Psoas muscle (tissue), 8 donors: ENCODE measurements around the gene TOP1. TPM values are rescaled to one million over a fixed set of nuclear protein-coding genes. Genes with fewer than 3 reads are reported as not detected.

ENCODE experiments used
- ATAC-seq, 4 donors: fragments of 200-7000 bp; cut with Tn5 transposase; one replicate each; pipeline ENCODE4 v1.9.1; 2020; ENCODE audit warnings: moderate library complexity in 3 of 4, mild to moderate bottlenecking in 2 of 4
- DNase-seq, 2 donors: peaks; one replicate each; pipeline ENCODE4 v3.0.0-alpha.2; 2020
- H3K27ac ChIP-seq: fragments of 200-600 bp; one replicate; pipeline ENCODE4 v1.8.0; 2022
- H3K27me3 ChIP-seq, 3 donors: fragments of 200-600 bp in 1 of 3; one replicate each; pipeline versions ENCODE4 v1.6.1 to v1.8.0; 2013 to 2022; ENCODE audit warnings: low read length in 2 of 3, mild to moderate bottlenecking in 2 of 3, moderate library complexity in 1 of 3; ENCODE audit not compliant: insufficient read depth in 3 of 3
- H3K36me3 ChIP-seq, 2 donors: fragments of 200-600 bp in 1 of 2; one replicate each; pipeline versions ENCODE4 v1.6.1 to v1.8.0; 2013 to 2022; ENCODE audit warnings: low read depth in 1 of 2, mild to moderate bottlenecking in 1 of 2, moderate library complexity in 1 of 2; ENCODE audit not compliant: insufficient read depth in 1 of 2
- H3K4me1 ChIP-seq: fragments of 200-600 bp; one replicate; pipeline ENCODE4 v1.8.0; 2022
- H3K4me3 ChIP-seq: fragments of 200-600 bp; one replicate; pipeline ENCODE4 v1.8.0; 2022; ENCODE audit warnings: mild to moderate bottlenecking
- H3K9me3 ChIP-seq: fragments of 200-600 bp; one replicate; pipeline ENCODE4 v1.8.0; 2022
- WGBS, 3 donors: extraction: QIAGEN DNeasy Blood & Tissue Kit; methylation state at CpG; one replicate each; pipeline versions ENCODE4 v1.1.6 to v1.1.7; 2013; 5-methylcytosine and 5-hydroxymethylcytosine counted together
- intact Hi-C, 2 donors: fragments of 100-400 bp; cut with DNase I; formaldehyde crosslinking; loops; one replicate each; pipeline versions ENCODE4 v1.11.0 to v1.14.2; 2022
- polyA plus RNA-seq, 3 donors: library from polyadenylated mRNA; stranded (reverse); fragments of 200-250 nt; gene quantifications; one replicate each; pipeline ENCODE4 v1.2.3, GENCODE V29; 2013
- total RNA-seq, 4 donors: library from RNA; stranded (reverse); fragmentation: NEBNext Ultra II Directional in 2 of 4; extraction: Animal tissue kit (Norgen Biotek cat#: 25700) in 2 of 4; gene quantifications; one replicate each; pipeline versions ENCODE4 v1.2.1 to v1.2.4, GENCODE V29; 2021 to 2023
- TF ChIP-seq, protein P1 (sequence below): fragments of 200-600 bp; IDR thresholded peaks from one replicate; pipeline ENCODE4 v1.8.0; 2022; ENCODE audit warnings: antibody characterized with exemption
- donor health status: healthy with polysubstance abuse.
- donor health status: DM: no; HTN: no; CAD: no; lungs with moderate emphysema.
- donor health status: Bipolar disorder and iron deficiency.
- donor health status: healthy.
- donor health status: DM: yes; HTN: yes; CAD: no.
- donor health status: DM: no; HTN: no; CAD: no.
- donor health status: DM: no; HTN: no; CAD: no.
- donor health status: DM: yes; HTN: yes; CAD: no.

Gene TOP1
- total and polyA plus RNA-seq, 7 donors = 10.6 to 30.7 (median 22.2) TPM

DNA sequence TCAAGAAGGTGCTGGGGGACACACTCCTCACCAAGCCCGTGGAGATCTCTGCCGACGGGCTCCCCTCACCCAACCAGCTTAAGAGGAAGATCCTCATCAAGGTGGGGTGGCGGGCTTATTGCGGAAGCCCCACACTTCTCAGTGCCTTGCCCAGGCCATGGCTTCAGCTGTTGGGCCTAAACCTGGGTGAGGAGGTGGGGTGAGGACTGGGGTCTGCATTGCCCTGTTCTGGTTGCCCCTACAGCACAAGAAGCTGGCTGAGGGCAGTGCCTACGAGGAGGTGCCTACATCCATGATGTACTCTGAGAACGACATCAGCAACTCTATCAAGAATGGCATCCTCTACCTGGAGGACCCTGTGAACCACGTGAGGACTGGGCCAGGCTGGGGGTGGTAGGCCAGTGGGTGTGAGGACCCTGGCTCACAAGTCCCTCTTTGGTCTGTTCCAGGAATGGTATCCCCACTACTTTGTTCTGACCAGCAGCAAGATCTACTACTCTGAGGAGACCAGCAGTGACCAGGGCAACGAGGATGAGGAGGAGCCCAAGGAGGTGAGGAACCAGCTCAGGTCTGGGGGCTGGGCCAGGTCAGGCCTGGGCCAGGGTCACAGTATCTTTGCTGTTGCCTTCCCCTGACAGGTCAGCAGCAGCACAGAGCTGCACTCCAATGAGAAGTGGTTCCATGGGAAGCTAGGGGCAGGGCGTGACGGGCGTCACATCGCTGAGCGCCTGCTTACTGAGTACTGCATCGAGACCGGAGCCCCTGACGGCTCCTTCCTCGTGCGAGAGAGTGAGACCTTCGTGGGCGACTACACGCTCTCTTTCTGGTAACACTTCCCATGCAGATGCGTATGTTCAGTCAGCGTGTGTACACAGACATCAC, 136.6 kb downstream of the TOP1 start:
- TF ChIP-seq, protein P1, sequence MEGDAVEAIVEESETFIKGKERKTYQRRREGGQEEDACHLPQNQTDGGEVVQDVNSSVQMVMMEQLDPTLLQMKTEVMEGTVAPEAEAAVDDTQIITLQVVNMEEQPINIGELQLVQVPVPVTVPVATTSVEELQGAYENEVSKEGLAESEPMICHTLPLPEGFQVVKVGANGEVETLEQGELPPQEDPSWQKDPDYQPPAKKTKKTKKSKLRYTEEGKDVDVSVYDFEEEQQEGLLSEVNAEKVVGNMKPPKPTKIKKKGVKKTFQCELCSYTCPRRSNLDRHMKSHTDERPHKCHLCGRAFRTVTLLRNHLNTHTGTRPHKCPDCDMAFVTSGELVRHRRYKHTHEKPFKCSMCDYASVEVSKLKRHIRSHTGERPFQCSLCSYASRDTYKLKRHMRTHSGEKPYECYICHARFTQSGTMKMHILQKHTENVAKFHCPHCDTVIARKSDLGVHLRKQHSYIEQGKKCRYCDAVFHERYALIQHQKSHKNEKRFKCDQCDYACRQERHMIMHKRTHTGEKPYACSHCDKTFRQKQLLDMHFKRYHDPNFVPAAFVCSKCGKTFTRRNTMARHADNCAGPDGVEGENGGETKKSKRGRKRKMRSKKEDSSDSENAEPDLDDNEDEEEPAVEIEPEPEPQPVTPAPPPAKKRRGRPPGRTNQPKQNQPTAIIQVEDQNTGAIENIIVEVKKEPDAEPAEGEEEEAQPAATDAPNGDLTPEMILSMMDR = no peak
- no peak overlapping the region for H3K27ac ChIP-seq
- DNase-seq = peak in 1 of 2 donors; percentile 37
- no peak for ATAC-seq
- H3K4me1 ChIP-seq = no peaks in the 10 kb centered on the region
- H3K27me3 ChIP-seq = no peaks in the 10 kb centered on the region
- H3K9me3 ChIP-seq = no peaks in the 10 kb centered on the region
- H3K36me3 ChIP-seq = peaks cover 7 to 88% of the 10 kb centered on the region in 2 donors
- intact Hi-C loops = no loop called here
- WGBS, 3 donors = 89 to 90% (median 90%) methylated on average over 24 of the region's 24 CpGs
- no peak overlapping the region for H3K4me3 ChIP-seq

DNA sequence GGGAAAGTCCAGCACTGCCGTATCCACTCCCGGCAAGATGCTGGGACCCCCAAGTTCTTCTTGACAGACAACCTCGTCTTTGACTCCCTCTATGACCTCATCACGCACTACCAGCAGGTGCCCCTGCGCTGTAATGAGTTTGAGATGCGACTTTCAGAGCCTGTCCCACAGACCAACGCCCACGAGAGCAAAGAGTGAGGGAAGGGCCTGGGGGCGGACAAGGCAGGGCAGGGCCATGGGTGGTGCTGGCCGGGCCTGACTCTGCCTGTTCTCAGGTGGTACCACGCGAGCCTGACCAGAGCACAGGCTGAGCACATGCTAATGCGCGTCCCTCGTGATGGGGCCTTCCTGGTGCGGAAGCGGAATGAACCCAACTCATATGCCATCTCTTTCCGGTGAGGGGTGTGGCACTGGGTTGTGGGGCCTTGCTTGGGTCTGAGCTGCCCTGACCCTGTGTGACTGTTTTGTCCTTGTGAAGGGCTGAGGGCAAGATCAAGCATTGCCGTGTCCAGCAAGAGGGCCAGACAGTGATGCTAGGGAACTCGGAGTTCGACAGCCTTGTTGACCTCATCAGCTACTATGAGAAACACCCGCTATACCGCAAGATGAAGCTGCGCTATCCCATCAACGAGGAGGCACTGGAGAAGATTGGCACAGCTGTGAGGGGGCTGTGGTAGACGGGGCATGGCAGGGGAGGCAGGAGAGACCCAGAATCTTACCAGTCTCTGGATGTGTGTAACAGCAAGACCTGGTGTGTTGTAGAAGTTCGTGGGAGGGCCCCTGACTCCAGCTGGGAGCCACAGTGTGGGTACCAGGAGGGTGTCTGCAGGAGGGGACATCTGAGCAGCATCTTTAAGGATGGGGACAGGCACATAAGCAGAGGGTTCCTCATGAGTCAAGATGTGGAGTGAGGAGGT, 137.8 kb downstream of the TOP1 start:
- Histone ChIP-seq H3K4me3 (no peak overlapping the region), H3K27ac (no peak overlapping the region), H3K36me3 (peaks cover 7 to 93% of the 10 kb centered on the region in 2 donors), H3K4me1 (no peaks in the 10 kb centered on the region), H3K9me3 (no peaks in the 10 kb centered on the region), H3K27me3 (no peaks in the 10 kb centered on the region)
- no peak for ATAC-seq
- TF ChIP-seq, protein P1 = no peak
- intact Hi-C loops = no loop called here
- peak; percentile 8 to 43 for DNase-seq
- 88 to 93% (median 89%) methylated on average over 27 of the region's 27 CpGs for WGBS, 3 donors

- ATAC-seq (no peak), DNase-seq (peak in 1 of 2 donors; percentile 6)
- H3K27ac ChIP-seq = no peak overlapping the region
- H3K27me3 ChIP-seq = no peaks in the 10 kb centered on the region
- TF ChIP-seq, protein P1 = no peak
- no peaks in the 10 kb centered on the region for H3K9me3 ChIP-seq
- H3K4me1 ChIP-seq = no peaks in the 10 kb centered on the region
- intact Hi-C loops = no loop called here
- 87 to 98% (median 88%) methylated on average over 3 of the region's 3 CpGs for WGBS, 3 donors
- no peak overlapping the region for H3K4me3 ChIP-seq
- peaks cover 7 to 99% of the 10 kb centered on the region in 2 donors for H3K36me3 ChIP-seq
Observed at GRCh38 chr20:41167118-41167470, 138.5 kb downstream of the TOP1 start.

GRCh38 chr20:41167481-41168253, 139.0 kb downstream of the TOP1 start:
- Histone ChIP-seq H3K36me3 (peaks cover 7 to 99% of the 10 kb centered on the region in 2 donors), H3K4me3 (no peak overlapping the region), H3K9me3 (no peaks in the 10 kb centered on the region), H3K27ac (no peak overlapping the region), H3K4me1 (peaks cover 3% of the 10 kb centered on the region), H3K27me3 (no peaks in the 10 kb centered on the region)
- intact Hi-C loops = no loop called here
- WGBS, 3 donors = 92 to 95% (median 94%) methylated on average over 11 of the region's 11 CpGs
- DNase-seq (peak in 1 of 2 donors; percentile 32), ATAC-seq (no peak)
- TF ChIP-seq, protein P1 = no peak
